Measurements from ENCODE around the gene MED17. TPM values are rescaled to one million over a fixed set of nuclear protein-coding genes. Genes with fewer than 3 reads are reported as not detected.

The MED17 gene
- total and polyA plus RNA-seq, 2 donors = 26.8 to 27.6 TPM

GRCh38 chr11:93858121-93858775 lies 74.2 kb downstream of the MED17 start:
- no peak overlapping the region for H3K27ac ChIP-seq (ENCODE audit: low read depth in 1 of 2, low read length in 1 of 2)
- no peaks in the 10 kb centered on the region for H3K9me3 ChIP-seq (ENCODE audit: control insufficient read depth in 2 of 2, insufficient read depth in 1 of 2, low read length in 1 of 2)
- DNase-seq (ENCODE audit: low read depth in 6 of 9, low spot score in 9 of 9) = no peak
- H3K27me3 ChIP-seq (ENCODE audit: control insufficient read depth in 2 of 2, insufficient read depth in 1 of 2, low read length in 1 of 2) = no peaks in the 10 kb centered on the region
- no peak overlapping the region for H3K4me3 ChIP-seq (ENCODE audit: low read length in 2 of 2)
- WGBS = 58% methylated on average over 3 of the region's 3 CpGs
- no peaks in the 10 kb centered on the region for H3K36me3 ChIP-seq (ENCODE audit: control insufficient read depth in 2 of 2, insufficient read depth in 2 of 2, low read length in 1 of 2)
- H3K4me1 ChIP-seq (ENCODE audit: control insufficient read depth in 2 of 2, insufficient read depth in 2 of 2, low read length in 2 of 2) = no peaks in the 10 kb centered on the region

- Histone ChIP-seq H3K27ac (ENCODE audit: low read depth in 1 of 2, low read length in 1 of 2) (no peak overlapping the region), H3K9me3 (ENCODE audit: control insufficient read depth in 2 of 2, insufficient read depth in 1 of 2, low read length in 1 of 2) (no peaks in the 10 kb centered on the region), H3K36me3 (ENCODE audit: control insufficient read depth in 2 of 2, insufficient read depth in 2 of 2, low read length in 1 of 2) (no peaks in the 10 kb centered on the region), H3K4me3 (ENCODE audit: low read length in 2 of 2) (no peak overlapping the region), H3K4me1 (ENCODE audit: control insufficient read depth in 2 of 2, insufficient read depth in 2 of 2, low read length in 2 of 2) (no peaks in the 10 kb centered on the region), H3K27me3 (ENCODE audit: control insufficient read depth in 2 of 2, insufficient read depth in 1 of 2, low read length in 1 of 2) (no peaks in the 10 kb centered on the region)
- no peak for DNase-seq (ENCODE audit: low read depth in 6 of 9, low spot score in 9 of 9)
- WGBS = 73% methylated on average over 4 of the region's 4 CpGs
These were observed 77.7 kb downstream of the MED17 start for GRCh38 chr11:93861808-93862207.

Other genes starting within 250 kb of the MED17 start
- 32.2 TPM for gene SMCO4, start 240.9 kb upstream of the MED17 start, total RNA-seq
- gene SMCO4, start 240.9 kb upstream of the MED17 start, polyA plus RNA-seq = 41.3 TPM
- gene CEP295, start 122.6 kb upstream of the MED17 start, total RNA-seq = 18.7 TPM
- 12.1 TPM for gene CEP295, start 122.6 kb upstream of the MED17 start, polyA plus RNA-seq
- gene TAF1D, start 42.8 kb upstream of the MED17 start, total RNA-seq = 198 TPM
- gene TAF1D, start 42.8 kb upstream of the MED17 start, polyA plus RNA-seq = 227 TPM
- 29.7 TPM for gene C11orf54, start 42.6 kb upstream of the MED17 start, total RNA-seq
- 24.7 TPM for gene C11orf54, start 42.6 kb upstream of the MED17 start, polyA plus RNA-seq
- gene VSTM5, start 66.3 kb downstream of the MED17 start, total RNA-seq = 0.19 TPM
- 0.14 TPM for gene VSTM5, start 66.3 kb downstream of the MED17 start, polyA plus RNA-seq
- 0.14 TPM for gene HEPHL1, start 237.1 kb downstream of the MED17 start, total RNA-seq
- 0.27 TPM for gene HEPHL1, start 237.1 kb downstream of the MED17 start, polyA plus RNA-seq